GM15510 (cell line): ENCODE data around the gene PRB2.
"Not testable (repeated sequence)": the region's sequence is repeated elsewhere in the genome, so short reads cannot be mapped to it uniquely, and the experiment has no call there.

Experiments used
- POLR2A ChIP-seq: IDR thresholded peaks from 3 replicates; pipeline ENCODE4 v1.6.1; 2011; ENCODE audit warnings: borderline replicate concordance; ENCODE audit not compliant: insufficient read length; ENCODE audit errors: extremely low read depth

PRB2 gene

GRCh38 chr12:11395467-11395866 lies at the start of gene PRB2:
Gene PRB2 (minus strand): TSS chr12:11395567. CDS start chr12:11395529, 38 bp downstream.
- TF ChIP-seq POLR2A, result not testable (repeated sequence)

- no peak for TF ChIP-seq POLR2A
Observed at GRCh38 chr12:11437966-11438365, 42.6 kb upstream of the PRB2 start.

GRCh38 chr12:11433664-11434063 lies 38.3 kb upstream of the PRB2 start:
- no peak for TF ChIP-seq POLR2A

DNA sequence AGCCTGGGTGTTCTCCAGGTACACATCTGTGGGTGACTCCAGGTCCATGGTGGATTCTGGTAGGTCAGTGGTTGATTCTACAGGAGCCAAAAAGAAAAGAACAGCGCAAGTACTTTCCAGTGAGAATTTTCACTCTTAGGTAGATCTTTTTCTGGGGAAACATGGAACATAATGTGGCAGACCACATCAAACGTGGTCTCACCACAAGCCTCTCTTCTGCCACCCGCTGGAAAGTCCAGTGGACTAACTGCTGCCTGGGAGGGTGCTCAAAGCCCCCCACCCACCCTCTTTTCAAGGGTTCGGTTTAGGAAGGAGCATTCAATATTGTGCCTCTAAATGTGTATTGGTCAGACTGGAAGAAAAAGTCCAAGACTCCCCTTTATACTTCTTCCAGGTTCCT lies 36.1 kb upstream of the PRB2 start:
- TF ChIP-seq POLR2A, result no peak

GRCh38 chr12:11427341-11427740 lies 32.0 kb upstream of the PRB2 start:
- TF ChIP-seq POLR2A, result no peak

DNA sequence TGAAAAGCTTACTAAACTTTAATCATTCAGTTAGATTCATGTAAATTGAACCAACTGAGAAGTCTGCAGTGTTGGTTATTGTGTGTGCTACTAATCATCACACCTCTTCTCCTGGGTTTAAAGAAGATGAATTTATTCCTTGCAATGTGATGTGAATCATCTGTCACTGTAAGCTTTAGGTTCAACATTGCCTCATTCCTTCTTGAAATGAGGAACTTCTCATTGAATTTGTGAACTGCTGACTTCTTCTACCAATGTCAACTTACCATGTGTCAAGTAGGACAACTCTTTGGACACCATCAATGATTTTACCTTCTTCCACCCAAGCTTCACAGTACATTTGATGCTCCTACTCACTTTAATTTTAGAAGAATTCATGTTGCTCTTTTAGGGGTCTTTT lies 17.4 kb upstream of the PRB2 start:
- no peak for TF ChIP-seq POLR2A

- no peak for TF ChIP-seq POLR2A
Observed at GRCh38 chr12:11408096-11408495, 12.7 kb upstream of the PRB2 start.

- no peak for TF ChIP-seq POLR2A
Observed at GRCh38 chr12:11397366-11397765, 2.0 kb upstream of the PRB2 start.

DNA sequence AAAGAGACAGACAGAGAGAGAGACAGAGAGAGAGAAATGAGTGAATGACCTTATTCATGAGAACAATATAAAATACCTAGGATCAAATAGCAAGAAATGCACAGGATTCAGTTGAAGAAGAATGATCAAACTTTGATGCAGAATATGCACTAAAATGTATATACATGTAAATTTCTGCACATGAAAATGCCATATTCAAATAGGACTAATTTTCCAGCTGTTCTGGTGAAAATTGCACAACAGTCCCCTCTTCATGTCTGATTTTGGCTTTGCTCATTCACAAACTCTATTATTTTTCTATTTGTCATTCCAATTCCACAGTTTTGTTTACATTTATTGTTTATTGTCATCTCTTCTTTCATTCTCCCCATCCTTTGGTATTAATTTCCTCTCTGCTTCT lies 34.2 kb downstream of the PRB2 start:
- no peak for TF ChIP-seq POLR2A

GRCh38 chr12:11348439-11348838 lies 46.9 kb downstream of the PRB2 start:
- no peak for TF ChIP-seq POLR2A

GRCh38 chr12:11347810-11348209 lies 47.6 kb downstream of the PRB2 start:
- no peak for TF ChIP-seq POLR2A

DNA sequence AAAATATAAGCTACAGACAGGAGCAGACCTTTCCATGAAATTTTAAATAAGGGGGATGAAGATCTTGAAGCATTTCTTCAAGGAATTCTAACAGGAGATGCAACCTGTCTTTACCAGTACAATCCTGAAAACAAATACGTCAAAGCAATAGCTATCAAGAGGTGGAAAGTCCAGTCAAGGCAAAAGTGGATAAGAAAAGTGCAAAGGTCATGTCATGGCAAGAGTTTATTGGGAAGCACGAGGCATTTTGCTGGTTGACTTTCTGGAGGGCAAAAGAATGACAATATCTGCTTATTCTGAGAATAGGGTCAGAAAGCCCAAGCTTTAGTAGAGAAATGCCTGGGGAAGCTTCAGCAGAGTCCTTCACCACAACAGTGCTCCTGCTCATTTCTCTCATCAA lies 50.9 kb downstream of the PRB2 start:
- TF ChIP-seq POLR2A, result no peak
